Loucy (cell line): Measurements from ENCODE around the gene NUB1.

Source experiments
- EZH2phosphoT487 ChIP-seq: fragments of 200-600 bp; IDR thresholded peaks from 2 replicates; pipeline ENCODE4 v1.6.1; 2018; ENCODE audit warnings: antibody characterized with exemption, mild to moderate bottlenecking, moderate library complexity, borderline replicate concordance
- TF ChIP-seq, protein P1 (sequence below): fragments of 200-600 bp; sonication (generic); conservative IDR thresholded peaks from 2 replicates; pipeline ENCODE4 v1.5.1; 2014; ENCODE audit warnings: mild to moderate bottlenecking, antibody characterized with exemption, low read length

DNA sequence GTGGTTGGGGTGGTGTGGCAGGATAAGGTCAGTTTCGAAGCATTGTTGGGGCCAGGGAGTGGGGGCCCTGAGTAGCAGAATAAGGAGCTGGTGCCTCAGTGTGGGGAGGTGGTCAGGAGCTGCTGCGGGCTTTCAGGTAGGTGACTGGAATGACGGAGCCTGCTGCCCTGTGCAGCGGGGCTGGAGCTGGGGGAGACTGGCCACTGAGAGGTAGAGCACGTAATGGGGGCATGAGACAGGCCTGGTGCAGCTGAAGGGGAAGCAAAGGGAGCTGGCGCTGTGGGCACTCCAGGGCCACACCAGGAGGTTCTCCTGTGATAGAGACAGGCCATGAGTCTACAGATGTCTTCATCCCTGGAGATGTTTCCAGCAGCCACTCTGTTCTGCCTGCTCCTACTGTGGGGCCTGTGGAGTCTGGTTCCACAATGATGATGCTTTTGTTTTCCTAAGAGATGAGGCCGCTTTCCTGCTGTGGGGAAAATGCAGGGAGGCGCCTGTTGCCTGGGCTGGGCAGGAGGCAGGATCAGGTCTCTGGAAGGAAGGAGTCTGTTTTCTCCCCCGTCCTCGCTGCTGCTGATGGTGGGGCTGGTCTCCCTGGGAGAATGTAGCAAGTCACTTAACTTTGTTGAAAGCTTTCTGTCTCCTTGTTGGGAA lies 31.1 kb downstream of the NUB1 start:
- TF ChIP-seq, protein P1, sequence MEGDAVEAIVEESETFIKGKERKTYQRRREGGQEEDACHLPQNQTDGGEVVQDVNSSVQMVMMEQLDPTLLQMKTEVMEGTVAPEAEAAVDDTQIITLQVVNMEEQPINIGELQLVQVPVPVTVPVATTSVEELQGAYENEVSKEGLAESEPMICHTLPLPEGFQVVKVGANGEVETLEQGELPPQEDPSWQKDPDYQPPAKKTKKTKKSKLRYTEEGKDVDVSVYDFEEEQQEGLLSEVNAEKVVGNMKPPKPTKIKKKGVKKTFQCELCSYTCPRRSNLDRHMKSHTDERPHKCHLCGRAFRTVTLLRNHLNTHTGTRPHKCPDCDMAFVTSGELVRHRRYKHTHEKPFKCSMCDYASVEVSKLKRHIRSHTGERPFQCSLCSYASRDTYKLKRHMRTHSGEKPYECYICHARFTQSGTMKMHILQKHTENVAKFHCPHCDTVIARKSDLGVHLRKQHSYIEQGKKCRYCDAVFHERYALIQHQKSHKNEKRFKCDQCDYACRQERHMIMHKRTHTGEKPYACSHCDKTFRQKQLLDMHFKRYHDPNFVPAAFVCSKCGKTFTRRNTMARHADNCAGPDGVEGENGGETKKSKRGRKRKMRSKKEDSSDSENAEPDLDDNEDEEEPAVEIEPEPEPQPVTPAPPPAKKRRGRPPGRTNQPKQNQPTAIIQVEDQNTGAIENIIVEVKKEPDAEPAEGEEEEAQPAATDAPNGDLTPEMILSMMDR: no peak
- TF ChIP-seq EZH2phosphoT487: no peak
